ENCODE measurements around the gene STKLD1. TPM values are rescaled to one million over a fixed set of nuclear protein-coding genes. Genes with fewer than 3 reads are reported as not detected.

STKLD1 gene
- total RNA-seq, 1 experiment from 2014 or later = 3.1 TPM

DNA sequence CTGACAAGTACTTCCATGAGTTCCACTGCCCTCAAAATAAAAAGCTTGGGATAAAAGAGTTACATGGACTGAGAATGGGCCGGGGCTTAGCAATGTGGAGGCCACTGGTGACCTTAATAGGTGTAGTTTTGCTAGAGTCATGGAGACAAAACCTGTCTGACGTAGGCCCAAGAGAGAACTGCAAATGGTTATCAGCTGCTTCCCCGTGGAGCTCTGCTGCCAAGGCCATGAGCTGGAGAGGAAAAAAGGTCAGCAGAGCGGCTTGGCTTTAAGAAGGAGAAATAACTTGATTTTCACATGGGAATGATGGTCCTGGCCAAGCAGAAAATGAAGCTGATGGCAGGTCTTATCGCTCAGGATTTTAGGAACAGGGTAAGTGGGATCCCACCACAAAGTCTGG lies 36.5 kb upstream of the STKLD1 start:
- Histone ChIP-seq H3K4me3 (no peak overlapping the region), H4K20me1 (ENCODE audit: insufficient read depth) (0 out of 2 replicates have a peak, but pooled peaks cover 9% of the 10 kb centered on the region), H3K36me3 (ENCODE audit: low read depth) (no peaks in the 10 kb centered on the region; the same call in 1 of the 2 replicates), H3K9me2 (ENCODE audit: insufficient read depth) (no peaks in the 10 kb centered on the region), H3K79me2 (ENCODE audit: low read depth) (peaks cover 13% of the 10 kb centered on the region), H3K4me1 (replicated peaks; ENCODE audit: insufficient read depth) (peaks cover 3% of the 10 kb centered on the region), H3K9me3 (ENCODE audit: insufficient read depth, low read depth) (no peaks in the 10 kb centered on the region), H2AFZ (no peak overlapping the region), H3K27ac (no peak overlapping the region), H3K27me3 (ENCODE audit: insufficient read depth, low read depth) (no peaks in the 10 kb centered on the region), H3F3A (ENCODE audit: insufficient read depth, low read depth) (peaks cover 7% of the 10 kb centered on the region; the same call in 1 of the 2 replicates), H3K4me2 (no peak overlapping the region)
- DNase-seq = no peak
- no TSS peak for BruUV-seq (replicated peaks)
- ChIA-PET CTCF (no interaction called here), POLR2A (ENCODE audit: unreplicated experiment) (no interaction called here)
- TF ChIP-seq EZH2 (IDR thresholded peaks at IDR 0.05; ENCODE audit: low read depth) = no peak
- TF ChIP-seq, protein P1, sequence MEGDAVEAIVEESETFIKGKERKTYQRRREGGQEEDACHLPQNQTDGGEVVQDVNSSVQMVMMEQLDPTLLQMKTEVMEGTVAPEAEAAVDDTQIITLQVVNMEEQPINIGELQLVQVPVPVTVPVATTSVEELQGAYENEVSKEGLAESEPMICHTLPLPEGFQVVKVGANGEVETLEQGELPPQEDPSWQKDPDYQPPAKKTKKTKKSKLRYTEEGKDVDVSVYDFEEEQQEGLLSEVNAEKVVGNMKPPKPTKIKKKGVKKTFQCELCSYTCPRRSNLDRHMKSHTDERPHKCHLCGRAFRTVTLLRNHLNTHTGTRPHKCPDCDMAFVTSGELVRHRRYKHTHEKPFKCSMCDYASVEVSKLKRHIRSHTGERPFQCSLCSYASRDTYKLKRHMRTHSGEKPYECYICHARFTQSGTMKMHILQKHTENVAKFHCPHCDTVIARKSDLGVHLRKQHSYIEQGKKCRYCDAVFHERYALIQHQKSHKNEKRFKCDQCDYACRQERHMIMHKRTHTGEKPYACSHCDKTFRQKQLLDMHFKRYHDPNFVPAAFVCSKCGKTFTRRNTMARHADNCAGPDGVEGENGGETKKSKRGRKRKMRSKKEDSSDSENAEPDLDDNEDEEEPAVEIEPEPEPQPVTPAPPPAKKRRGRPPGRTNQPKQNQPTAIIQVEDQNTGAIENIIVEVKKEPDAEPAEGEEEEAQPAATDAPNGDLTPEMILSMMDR (conservative IDR thresholded peaks at IDR 0.05) = no peak
- intact Hi-C loops (cut with micrococcal nuclease; ENCODE audit: unreplicated experiment) = loop anchor here (5.0 kb wide), 2 partner anchors 63 to 307 kb away; partner anchors contain the start of gene GTF3C5

DNA sequence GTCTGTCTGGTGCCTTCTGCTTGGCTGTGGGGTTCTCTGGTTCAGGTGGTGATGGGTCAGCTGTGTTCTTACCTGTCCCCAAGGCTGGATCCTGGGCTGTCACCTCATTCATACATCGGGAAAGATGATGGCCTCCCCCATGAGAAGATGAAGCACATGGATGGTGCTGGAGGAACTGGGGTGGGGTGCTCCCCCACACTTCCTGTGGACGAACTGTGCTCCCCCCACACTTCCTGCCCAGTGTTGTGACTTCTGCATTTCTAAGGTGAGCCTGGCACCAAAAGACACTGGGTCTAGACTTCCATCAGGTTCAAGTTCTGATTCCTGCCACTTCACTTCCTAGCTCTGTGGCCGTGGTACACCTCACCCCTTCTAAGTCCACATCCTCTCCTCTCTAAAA lies 35.9 kb upstream of the STKLD1 start:
- no peak for DNase-seq
- Histone ChIP-seq H4K20me1 (ENCODE audit: insufficient read depth) (0 out of 2 replicates have a peak, but pooled peaks cover 2% of the 10 kb centered on the region), H3K4me2 (no peak overlapping the region), H3K27ac (no peak overlapping the region), H3K9me2 (ENCODE audit: insufficient read depth) (no peaks in the 10 kb centered on the region), H3K4me3 (no peak overlapping the region), H3K36me3 (ENCODE audit: low read depth) (no peaks in the 10 kb centered on the region; the same call in 1 of the 2 replicates), H3K27me3 (ENCODE audit: insufficient read depth, low read depth) (no peaks in the 10 kb centered on the region), H2AFZ (no peak overlapping the region), H3K79me2 (ENCODE audit: low read depth) (peaks cover 10% of the 10 kb centered on the region), H3K4me1 (replicated peaks; ENCODE audit: insufficient read depth) (no peaks in the 10 kb centered on the region), H3K9me3 (ENCODE audit: insufficient read depth, low read depth) (no peaks in the 10 kb centered on the region), H3F3A (ENCODE audit: insufficient read depth, low read depth) (peaks cover 6% of the 10 kb centered on the region; the same call in 1 of the 2 replicates)
- intact Hi-C loops (cut with micrococcal nuclease; ENCODE audit: unreplicated experiment) = no loop called here
- CTCF ChIA-PET = no interaction called here
- no peak for TF ChIP-seq EZH2 (IDR thresholded peaks at IDR 0.05; ENCODE audit: low read depth)
- TF ChIP-seq, protein P1 (conservative IDR thresholded peaks at IDR 0.05) = no peak
- BruUV-seq (replicated peaks) = no TSS peak
- POLR2A ChIA-PET (ENCODE audit: unreplicated experiment) = no interaction called here

DNA sequence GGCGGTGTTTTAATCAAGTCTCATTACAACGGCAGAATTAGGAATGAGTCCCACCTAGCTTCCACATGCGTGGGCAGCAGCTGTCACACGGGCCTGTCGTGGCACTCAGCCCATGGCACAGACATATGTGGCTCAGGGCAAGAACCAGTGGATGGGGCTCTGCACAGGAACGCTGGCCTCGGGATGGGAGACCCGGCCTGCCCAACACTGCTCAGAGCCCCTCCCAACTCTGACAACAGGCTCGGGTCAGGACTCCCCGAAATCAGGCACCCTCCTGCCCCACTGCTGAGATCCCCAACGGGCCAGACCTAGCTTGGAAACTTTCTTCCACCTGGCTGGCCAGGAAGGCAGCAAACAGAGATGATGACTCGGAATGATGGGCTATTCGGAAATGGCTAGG lies 35.2 kb upstream of the STKLD1 start:
- Histone ChIP-seq H4K20me1 (ENCODE audit: insufficient read depth) (peaks cover 2% of the 10 kb centered on the region; the same call in 1 of the 2 replicates), H3K4me2 (no peak overlapping the region), H3K9me3 (ENCODE audit: insufficient read depth, low read depth) (no peaks in the 10 kb centered on the region), H3K27me3 (ENCODE audit: insufficient read depth, low read depth) (no peaks in the 10 kb centered on the region), H3K79me2 (ENCODE audit: low read depth) (peaks cover 10% of the 10 kb centered on the region), H3F3A (ENCODE audit: insufficient read depth, low read depth) (peaks cover 6% of the 10 kb centered on the region; the same call in 1 of the 2 replicates), H3K9me2 (ENCODE audit: insufficient read depth) (no peaks in the 10 kb centered on the region), H2AFZ (no peak overlapping the region), H3K27ac (no peak overlapping the region), H3K4me1 (replicated peaks; ENCODE audit: insufficient read depth) (no peaks in the 10 kb centered on the region), H3K4me3 (no peak overlapping the region), H3K36me3 (ENCODE audit: low read depth) (no peaks in the 10 kb centered on the region; the same call in 1 of the 2 replicates)
- TF ChIP-seq, protein P1 (conservative IDR thresholded peaks at IDR 0.05) = no peak
- TF ChIP-seq EZH2 (IDR thresholded peaks at IDR 0.05; ENCODE audit: low read depth) = no peak
- intact Hi-C loops (cut with micrococcal nuclease; ENCODE audit: unreplicated experiment) = no loop called here
- BruUV-seq (replicated peaks) = no TSS peak
- DNase-seq = no peak
- POLR2A ChIA-PET (ENCODE audit: unreplicated experiment) = interaction anchor here (0.5 kb wide), 1 partner anchor 118 kb away, joined by 3 read pairs; no protein-coding TSS in a partner anchor
- CTCF ChIA-PET = no interaction called here

Data from PC-9 (cell line).